GM18505 (cell line): ENCODE measurements around the gene COX7C.
"Not testable (repeated sequence)": the region's sequence is repeated elsewhere in the genome, so short reads cannot be mapped to it uniquely, and the experiment has no call there.

Experiments
- ATAC-seq: cut with Tn5 transposase; IDR thresholded peaks from one replicate; pipeline ENCODE4 v1.9.1; 2021; ENCODE audit not compliant: unreplicated experiment
- POLR2A ChIP-seq: IDR thresholded peaks from 4 replicates; pipeline ENCODE4 v1.6.1; 2011; ENCODE audit warnings: borderline replicate concordance; ENCODE audit not compliant: insufficient read depth, insufficient read length; ENCODE audit errors: extremely low read depth

The COX7C gene

GRCh38 chr5:86626149-86626548 is 8.4 kb downstream of the COX7C start:
- no peak for TF ChIP-seq POLR2A

GRCh38 chr5:86631165-86631564 is 13.4 kb downstream of the COX7C start:
- ATAC-seq: no peak
- no peak for TF ChIP-seq POLR2A

More at GRCh38 chr5:86626149-86626548, 8.4 kb downstream of the COX7C start:
- no peak for ATAC-seq

GRCh38 chr5:86640998-86641397 is 23.3 kb downstream of the COX7C start:
- no peak for ATAC-seq
- TF ChIP-seq POLR2A: no peak

- no peak for ATAC-seq
- no peak for TF ChIP-seq POLR2A
Observed at GRCh38 chr5:86644843-86645242, 27.1 kb downstream of the COX7C start.

GRCh38 chr5:86645885-86646284 is 28.1 kb downstream of the COX7C start:
- TF ChIP-seq POLR2A: no peak
- ATAC-seq: no peak

GRCh38 chr5:86646671-86647070 is 28.9 kb downstream of the COX7C start:
- ATAC-seq: no peak
- no peak for TF ChIP-seq POLR2A

- TF ChIP-seq POLR2A: no peak
- no peak for ATAC-seq
Observed at GRCh38 chr5:86649832-86650505, 32.2 kb downstream of the COX7C start.

GRCh38 chr5:86660771-86661170 is 43.0 kb downstream of the COX7C start:
- ATAC-seq: not testable (repeated sequence)

- TF ChIP-seq POLR2A: no peak
- ATAC-seq: no peak
Observed at GRCh38 chr5:86664173-86664572, 46.4 kb downstream of the COX7C start.

GRCh38 chr5:86665984-86666760 is 48.4 kb downstream of the COX7C start:
- TF ChIP-seq POLR2A: no peak

GRCh38 chr5:86666981-86667380 is 49.2 kb downstream of the COX7C start:
- TF ChIP-seq POLR2A: no peak
- ATAC-seq: no peak

More at GRCh38 chr5:86665984-86666760, 48.4 kb downstream of the COX7C start:
- peak; percentile 72 for ATAC-seq
